ENCODE results near the gene TNS4.

- no peak for TF ChIP-seq MXI1 (IDR thresholded peaks at IDR 0.05; ENCODE audit: borderline replicate concordance, low read depth, low read length)
- no peak for TF ChIP-seq POLR2A (IDR thresholded peaks at IDR 0.05; ENCODE audit: low read depth, low read length)
- no peak for TF ChIP-seq USF2 (IDR thresholded peaks at IDR 0.05; ENCODE audit: low read depth, low read length)
These were observed 37.7 kb upstream of the TNS4 start for GRCh38 chr17:40538936-40539705.
